EL (cell line): ENCODE measurements around the gene TNNI2.
"Not testable (repeated sequence)": the region's sequence is repeated elsewhere in the genome, so short reads cannot be mapped to it uniquely, and the experiment has no call there.

ENCODE experiments used
- DNase-seq: peaks from one replicate; pipeline ENCODE4 v3.0.0-alpha.2; 2016

Gene TNNI2

GRCh38 chr11:1838426-1839144 is at the start of gene TNNI2:
TSS of gene TNNI2 (plus strand) at chr11:1838981. CDS start at chr11:1839697, 716 bp downstream.
- no peak for DNase-seq

GRCh38 chr11:1791912-1792311 is 46.9 kb upstream of the TNNI2 start:
- no peak for DNase-seq

GRCh38 chr11:1792461-1792860 is 46.3 kb upstream of the TNNI2 start:
- no peak for DNase-seq

- DNase-seq: no peak
These were observed 45.7 kb upstream of the TNNI2 start for GRCh38 chr11:1793081-1793480.

GRCh38 chr11:1796413-1797011 is 42.3 kb upstream of the TNNI2 start:
- DNase-seq: no peak

GRCh38 chr11:1797391-1798125 is 41.2 kb upstream of the TNNI2 start:
- DNase-seq: no peak

- no peak for DNase-seq
These were observed 35.5 kb upstream of the TNNI2 start for GRCh38 chr11:1803246-1803645.

GRCh38 chr11:1803835-1804519 is 34.8 kb upstream of the TNNI2 start:
- not testable (repeated sequence) for DNase-seq

- DNase-seq: no peak
These were observed 33.3 kb upstream of the TNNI2 start for GRCh38 chr11:1805525-1805924.

- no peak for DNase-seq
These were observed 31.4 kb upstream of the TNNI2 start for GRCh38 chr11:1807264-1807995.

- DNase-seq: no peak
These were observed 28.0 kb upstream of the TNNI2 start for GRCh38 chr11:1810761-1811160.

- no peak for DNase-seq
These were observed 26.5 kb upstream of the TNNI2 start for GRCh38 chr11:1812274-1812673.

- no peak for DNase-seq
These were observed 26.0 kb upstream of the TNNI2 start for GRCh38 chr11:1812801-1813200.

- not testable (repeated sequence) for DNase-seq
These were observed 25.4 kb upstream of the TNNI2 start for GRCh38 chr11:1813356-1813755.

GRCh38 chr11:1814691-1815090 is 24.1 kb upstream of the TNNI2 start:
- no peak for DNase-seq

- DNase-seq: no peak
These were observed 23.5 kb upstream of the TNNI2 start for GRCh38 chr11:1815311-1815710.

GRCh38 chr11:1815751-1816150 is 23.0 kb upstream of the TNNI2 start:
- DNase-seq: no peak

- DNase-seq: no peak
These were observed 21.8 kb upstream of the TNNI2 start for GRCh38 chr11:1817000-1817399.

- no peak for DNase-seq
These were observed 21.3 kb upstream of the TNNI2 start for GRCh38 chr11:1817511-1817910.

- DNase-seq: no peak
These were observed 19.7 kb upstream of the TNNI2 start for GRCh38 chr11:1819074-1819473.

- peak; percentile 31 for DNase-seq
These were observed 18.1 kb upstream of the TNNI2 start for GRCh38 chr11:1820463-1821325.

- DNase-seq: no peak
These were observed 17.2 kb upstream of the TNNI2 start for GRCh38 chr11:1821562-1821961.
